Fibroblast of lung (primary cell): ENCODE results near the gene DOK5. TPM values are rescaled to one million over a fixed set of nuclear protein-coding genes. Genes with fewer than 3 reads are reported as not detected.

Source experiments
- DNase-seq, 2 donors: peaks; one replicate each; pipeline versions ENCODE4 v3.0.0 to v3.0.0-alpha.2; 2010; ENCODE audit warnings: low read depth in 2 of 2
- H2AFZ ChIP-seq: 2 replicates; pipeline ENCODE4 v1.5.1; 2012; ENCODE audit warnings: low read length, control low read depth, inconsistent platforms
- H3K27ac ChIP-seq: 2 replicates; pipeline ENCODE4 v1.5.1; 2011; ENCODE audit warnings: low read length, control low read depth; ENCODE audit not compliant: insufficient read depth
- H3K27me3 ChIP-seq: 2 replicates; pipeline ENCODE4 v1.5.1; 2011; ENCODE audit warnings: mild to moderate bottlenecking, low read length; ENCODE audit not compliant: control insufficient read depth, insufficient read depth
- H3K36me3 ChIP-seq: 2 replicates; pipeline ENCODE4 v1.5.1; 2011; ENCODE audit warnings: low read length; ENCODE audit not compliant: control insufficient read depth, insufficient read depth
- H3K4me1 ChIP-seq: 2 replicates; pipeline ENCODE4 v1.5.1; 2011; ENCODE audit warnings: low read length; ENCODE audit not compliant: control insufficient read depth, insufficient read depth; ENCODE audit errors: extremely low read depth
- H3K4me2 ChIP-seq: 2 replicates; pipeline ENCODE4 v1.5.1; 2011; ENCODE audit warnings: low read length, control low read depth; ENCODE audit not compliant: insufficient read depth; ENCODE audit errors: extremely low read depth
- H3K4me3 ChIP-seq, 4 experiments: fragments of 200-600 bp in 1 of 4; sonication (generic) in 1 of 4; replicated peaks in 1 of 4; 2 replicates each; pipeline ENCODE4 v1.5.1; 2011 to 2016; ENCODE audit warnings: low read length in 4 of 4, low read depth in 3 of 4, mild to moderate bottlenecking in 3 of 4, control low read depth in 2 of 4, inconsistent platforms in 1 of 4, mixed read lengths in 1 of 4; ENCODE audit not compliant: insufficient read depth in 1 of 4; ENCODE audit errors: control extremely low read depth in 1 of 4
- H3K79me2 ChIP-seq: 2 replicates; pipeline ENCODE4 v1.5.1; 2012; ENCODE audit warnings: mild to moderate bottlenecking, low read length, inconsistent platforms; ENCODE audit not compliant: control insufficient read depth, insufficient read depth
- H3K9ac ChIP-seq: 2 replicates; pipeline ENCODE4 v1.5.1; 2011; ENCODE audit warnings: mild to moderate bottlenecking, low read length, control low read depth; ENCODE audit not compliant: insufficient read depth
- H3K9me3 ChIP-seq: 2 replicates; pipeline ENCODE4 v1.5.1; 2012; ENCODE audit warnings: low read depth, low read length; ENCODE audit not compliant: control insufficient read depth, insufficient read depth
- H4K20me1 ChIP-seq: 2 replicates; pipeline ENCODE4 v1.5.1; 2011; ENCODE audit warnings: low read length; ENCODE audit not compliant: control insufficient read depth, insufficient read depth; ENCODE audit errors: extremely low read depth
- EZH2 ChIP-seq: IDR thresholded peaks from 2 replicates; pipeline ENCODE4 v1.5.1; 2012; ENCODE audit warnings: low read length, control low read depth, mild to moderate bottlenecking; ENCODE audit errors: missing control alignments
- polyA plus RNA-seq, 2 donors: library from polyadenylated mRNA; depleted of rRNA in 1 of 2; stranded (reverse) in 1 of 2; unstranded in 1 of 2; fragments of >200 nt; gene quantifications; 2 replicates each; pipeline ENCODE4 v1.2.1, GENCODE V29; 2011 to 2012; ENCODE audit warnings: missing spikeins in 1 of 2
- total RNA-seq: library from RNA; depleted of rRNA; stranded (reverse); fragments of >200 nt; gene quantifications from 2 replicates; pipeline ENCODE4 v1.2.1, GENCODE V29; 2014
- TF ChIP-seq, protein P1 (sequence below), 2 donors: IDR thresholded peaks in 1 of 2; conservative IDR thresholded peaks in 1 of 2; 1 replicate in 1 of 2; 2 replicates in 1 of 2; pipeline ENCODE4 v1.5.1; 2011 to 2012; ENCODE audit warnings: low read length in 2 of 2, control low read depth in 1 of 2, inconsistent platforms in 1 of 2, low read depth in 1 of 2, mild to moderate bottlenecking in 1 of 2

The DOK5 gene
- total and polyA plus RNA-seq, 2 donors (not counting 1 experiment from before 2014, with no cell fraction given), result 13.5 to 19.2 TPM

DNA sequence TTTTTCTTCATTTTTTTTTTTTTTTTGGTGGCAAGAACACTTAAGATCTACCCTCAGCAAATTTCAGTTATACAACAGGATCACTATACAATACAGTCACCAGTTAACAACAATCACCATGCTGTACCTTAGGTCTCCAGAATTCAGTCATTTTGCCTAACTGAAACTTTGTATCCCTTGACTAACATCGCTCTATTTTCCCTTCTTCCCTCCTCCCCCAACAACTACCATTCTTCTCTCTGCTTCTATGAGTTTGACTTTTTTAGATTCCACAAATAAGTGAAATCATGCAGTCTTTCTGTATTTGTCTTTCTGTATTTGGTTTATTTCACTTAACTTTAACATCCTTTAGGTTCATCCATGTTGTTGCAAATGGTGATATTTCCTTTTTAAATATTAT, 42.4 kb upstream of the DOK5 start:
- Histone ChIP-seq H3K36me3 (no peaks in the 10 kb centered on the region), H3K4me3 (no peak overlapping the region), H3K27me3 (no peaks in the 10 kb centered on the region), H3K79me2 (no peaks in the 10 kb centered on the region), H2AFZ (no peak overlapping the region), H3K27ac (no peak overlapping the region), H4K20me1 (no peaks in the 10 kb centered on the region), H3K9ac (no peak overlapping the region), H3K9me3 (no peaks in the 10 kb centered on the region), H3K4me2 (no peak overlapping the region), H3K4me1 (no peaks in the 10 kb centered on the region)
- TF ChIP-seq, protein P1, sequence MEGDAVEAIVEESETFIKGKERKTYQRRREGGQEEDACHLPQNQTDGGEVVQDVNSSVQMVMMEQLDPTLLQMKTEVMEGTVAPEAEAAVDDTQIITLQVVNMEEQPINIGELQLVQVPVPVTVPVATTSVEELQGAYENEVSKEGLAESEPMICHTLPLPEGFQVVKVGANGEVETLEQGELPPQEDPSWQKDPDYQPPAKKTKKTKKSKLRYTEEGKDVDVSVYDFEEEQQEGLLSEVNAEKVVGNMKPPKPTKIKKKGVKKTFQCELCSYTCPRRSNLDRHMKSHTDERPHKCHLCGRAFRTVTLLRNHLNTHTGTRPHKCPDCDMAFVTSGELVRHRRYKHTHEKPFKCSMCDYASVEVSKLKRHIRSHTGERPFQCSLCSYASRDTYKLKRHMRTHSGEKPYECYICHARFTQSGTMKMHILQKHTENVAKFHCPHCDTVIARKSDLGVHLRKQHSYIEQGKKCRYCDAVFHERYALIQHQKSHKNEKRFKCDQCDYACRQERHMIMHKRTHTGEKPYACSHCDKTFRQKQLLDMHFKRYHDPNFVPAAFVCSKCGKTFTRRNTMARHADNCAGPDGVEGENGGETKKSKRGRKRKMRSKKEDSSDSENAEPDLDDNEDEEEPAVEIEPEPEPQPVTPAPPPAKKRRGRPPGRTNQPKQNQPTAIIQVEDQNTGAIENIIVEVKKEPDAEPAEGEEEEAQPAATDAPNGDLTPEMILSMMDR (conservative IDR thresholded peaks at IDR 0.05 in 1 of 2, IDR thresholded peaks at IDR 0.05 in 1 of 2; ENCODE audit: low read depth in 1 of 2, low read length in 2 of 2), result no peak
- TF ChIP-seq EZH2, result no peak
- no peak for DNase-seq

DNA sequence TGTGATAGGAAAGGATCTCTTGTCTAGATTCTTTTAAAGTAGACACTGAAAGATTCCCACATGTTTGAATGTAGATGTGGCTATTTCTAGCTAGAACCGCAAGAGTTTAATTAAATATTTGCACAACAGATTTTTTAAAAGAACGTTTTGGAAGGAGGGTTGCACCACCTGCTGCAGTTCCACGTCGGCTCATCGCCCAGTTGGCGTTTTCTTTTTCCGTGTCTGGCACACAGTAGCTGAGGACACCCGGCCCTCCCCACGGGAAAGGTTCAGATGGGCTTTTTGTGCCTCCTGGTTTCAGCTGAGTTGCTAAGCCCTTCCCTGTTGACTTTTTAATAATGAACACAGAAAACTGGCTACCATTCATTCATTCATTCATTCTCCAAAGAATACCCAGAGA, 41.8 kb upstream of the DOK5 start:
- no peak overlapping the region for H3K4me3 ChIP-seq
- no peaks in the 10 kb centered on the region for H3K4me1 ChIP-seq
- H3K9me3 ChIP-seq, result no peaks in the 10 kb centered on the region
- no peak overlapping the region for H3K27ac ChIP-seq
- no peaks in the 10 kb centered on the region for H3K79me2 ChIP-seq
- no peak overlapping the region for H3K9ac ChIP-seq
- no peaks in the 10 kb centered on the region for H3K27me3 ChIP-seq
- TF ChIP-seq EZH2, result no peak
- TF ChIP-seq, protein P1 (conservative IDR thresholded peaks at IDR 0.05 in 1 of 2, IDR thresholded peaks at IDR 0.05 in 1 of 2; ENCODE audit: low read depth in 1 of 2, low read length in 2 of 2), result no peak
- DNase-seq, result no peak
- no peaks in the 10 kb centered on the region for H3K36me3 ChIP-seq
- H3K4me2 ChIP-seq, result no peak overlapping the region
- no peaks in the 10 kb centered on the region for H4K20me1 ChIP-seq
- H2AFZ ChIP-seq, result no peak overlapping the region

DNA sequence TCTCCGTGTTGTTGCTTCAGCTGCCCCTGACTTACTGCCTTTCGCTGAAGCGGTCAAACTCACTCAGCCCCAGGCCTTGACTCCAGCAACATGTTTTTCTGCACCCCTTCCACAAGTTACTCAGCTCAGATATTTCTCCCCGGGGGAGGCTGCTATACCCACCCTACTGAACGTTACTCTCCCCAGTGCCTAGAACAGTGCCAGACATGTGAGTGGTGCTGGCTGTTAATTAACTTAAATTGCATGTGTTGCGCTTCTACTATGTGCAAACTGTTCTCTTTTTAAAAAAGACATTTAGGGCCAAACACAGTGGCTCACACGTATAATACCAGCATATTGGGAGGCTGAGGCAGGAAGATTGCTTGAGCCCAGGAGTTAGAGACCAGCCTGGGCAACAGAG, 41.2 kb upstream of the DOK5 start:
- Histone ChIP-seq H2AFZ (no peak overlapping the region), H3K27ac (no peak overlapping the region), H3K36me3 (no peaks in the 10 kb centered on the region), H4K20me1 (no peaks in the 10 kb centered on the region), H3K4me1 (no peaks in the 10 kb centered on the region), H3K27me3 (no peaks in the 10 kb centered on the region), H3K79me2 (no peaks in the 10 kb centered on the region), H3K9ac (no peak overlapping the region), H3K9me3 (no peaks in the 10 kb centered on the region), H3K4me3 (no peak overlapping the region), H3K4me2 (no peak overlapping the region)
- TF ChIP-seq EZH2, result no peak
- TF ChIP-seq, protein P1 (conservative IDR thresholded peaks at IDR 0.05 in 1 of 2, IDR thresholded peaks at IDR 0.05 in 1 of 2; ENCODE audit: low read depth in 1 of 2, low read length in 2 of 2), result no peak
- DNase-seq, result no peak
